ENCODE measurements around the gene EIF3I. TPM values are rescaled to one million over a fixed set of nuclear protein-coding genes. Genes with fewer than 3 reads are reported as not detected.

Gene EIF3I
- total RNA-seq, 6 experiments from 2014 or later = 67.5 to 130 (median 71.9) TPM

GRCh38 chr1:32192220-32192948 is 29.8 kb upstream of the EIF3I start:
- Histone ChIP-seq H3K9me3 (no peaks in the 10 kb centered on the region), H3K36me3 (peaks cover 38 to 96% (median 68%) of the 10 kb centered on the region in 4 donors), H3K4me1 (no peaks in the 10 kb centered on the region), H3K27ac (no peak overlapping the region), H3K4me3 (no peak overlapping the region), H3K27me3 (no peaks in the 10 kb centered on the region)
- ATAC-seq (no peak), DNase-seq (no peak)
- 71% methylated on average over 4 of the region's 8 CpGs for WGBS (ENCODE audit: insufficient coverage, low coverage, low lambda C conversion rate, missing lambda C conversion rate)
- TF ChIP-seq CTCF (IDR thresholded peaks at IDR 0.05) (no peak), POLR2A (IDR thresholded peaks at IDR 0.05) (no peak)
- intact Hi-C loops (cut with DNase I) = no loop called here

- no peaks in the 10 kb centered on the region for H3K9me3 ChIP-seq
- peaks cover 0 to 6% (median 3%) of the 10 kb centered on the region in 4 donors for H3K4me1 ChIP-seq
- DNase-seq (no peak), ATAC-seq (no peak)
- intact Hi-C loops (cut with DNase I) = no loop called here
- no peak overlapping the region for H3K4me3 ChIP-seq
- no peaks in the 10 kb centered on the region for H3K27me3 ChIP-seq
- WGBS (ENCODE audit: insufficient coverage, low coverage, low lambda C conversion rate, missing lambda C conversion rate) = 100% methylated on average over 1 of the region's 6 CpGs
- no peak overlapping the region for H3K27ac ChIP-seq
- peaks cover 30 to 70% (median 49%) of the 10 kb centered on the region in 4 donors for H3K36me3 ChIP-seq
- TF ChIP-seq POLR2A (IDR thresholded peaks at IDR 0.05) = no peak
- no peak for TF ChIP-seq CTCF (IDR thresholded peaks at IDR 0.05)
Observed at GRCh38 chr1:32194984-32195383, 27.2 kb upstream of the EIF3I start.

- Histone ChIP-seq H3K9me3 (no peaks in the 10 kb centered on the region), H3K36me3 (peaks cover 24 to 65% (median 45%) of the 10 kb centered on the region in 4 donors), H3K4me3 (no peak overlapping the region), H3K27ac (no peak overlapping the region), H3K27me3 (no peaks in the 10 kb centered on the region), H3K4me1 (peaks cover 0 to 12% (median 6%) of the 10 kb centered on the region in 4 donors)
- WGBS (ENCODE audit: insufficient coverage, low coverage, low lambda C conversion rate, missing lambda C conversion rate) = no CpG with 5 or more reads among the region's 3 CpGs
- ATAC-seq = no peak
- intact Hi-C loops (cut with DNase I) = no loop called here
- no peak for DNase-seq
- TF ChIP-seq POLR2A (IDR thresholded peaks at IDR 0.05) (no peak), CTCF (IDR thresholded peaks at IDR 0.05) (no peak)
Observed at GRCh38 chr1:32195531-32195930, 26.7 kb upstream of the EIF3I start.

GRCh38 chr1:32195972-32196823 is 26.0 kb upstream of the EIF3I start:
- Histone ChIP-seq H3K27ac (no peak overlapping the region), H3K9me3 (no peaks in the 10 kb centered on the region), H3K4me1 (peaks cover 0 to 17% (median 7%) of the 10 kb centered on the region in 4 donors), H3K27me3 (no peaks in the 10 kb centered on the region), H3K4me3 (no peak overlapping the region), H3K36me3 (peaks cover 23 to 58% (median 38%) of the 10 kb centered on the region in 4 donors)
- TF ChIP-seq POLR2A (IDR thresholded peaks at IDR 0.05) = no peak
- no peak for TF ChIP-seq CTCF (IDR thresholded peaks at IDR 0.05)
- DNase-seq (no peak), ATAC-seq (no peak)
- intact Hi-C loops (cut with DNase I) = no loop called here
